B cell (primary cell): Measurements from ENCODE around the gene VPS13D.

ENCODE experiments used
- EZH2 ChIP-seq: IDR thresholded peaks from 2 replicates; pipeline ENCODE4 v1.6.1; 2012; ENCODE audit warnings: borderline replicate concordance, low read depth, mild to moderate bottlenecking, moderate library complexity, low read length; ENCODE audit not compliant: insufficient read depth, poor library complexity, severe bottlenecking
- TF ChIP-seq, protein P1 (sequence below): fragments of 200-600 bp; IDR thresholded peaks from one replicate; pipeline ENCODE4 v1.8.0; 2022; ENCODE audit warnings: antibody characterized with exemption, mild to moderate bottlenecking

DNA sequence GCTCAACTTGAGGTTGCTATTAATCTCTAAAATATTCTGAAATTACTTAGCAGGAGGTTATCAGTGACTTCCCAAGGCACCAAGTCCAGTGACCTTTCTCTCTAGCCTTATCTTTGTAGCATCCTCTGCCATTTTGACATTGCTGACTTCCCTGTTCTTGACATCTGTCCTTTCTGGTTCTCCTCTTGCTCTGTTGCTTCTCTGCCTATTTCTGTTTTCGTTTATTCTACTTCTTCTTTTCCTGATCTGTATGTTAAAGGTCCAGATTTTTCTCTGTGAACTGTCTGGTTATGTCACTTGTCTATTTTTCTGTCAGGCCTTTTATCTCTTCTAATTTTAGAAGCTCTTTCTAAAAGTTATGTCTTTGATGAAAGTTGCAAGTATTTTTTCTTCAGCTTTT lies 178.8 kb downstream of the VPS13D start:
- TF ChIP-seq, protein P1, sequence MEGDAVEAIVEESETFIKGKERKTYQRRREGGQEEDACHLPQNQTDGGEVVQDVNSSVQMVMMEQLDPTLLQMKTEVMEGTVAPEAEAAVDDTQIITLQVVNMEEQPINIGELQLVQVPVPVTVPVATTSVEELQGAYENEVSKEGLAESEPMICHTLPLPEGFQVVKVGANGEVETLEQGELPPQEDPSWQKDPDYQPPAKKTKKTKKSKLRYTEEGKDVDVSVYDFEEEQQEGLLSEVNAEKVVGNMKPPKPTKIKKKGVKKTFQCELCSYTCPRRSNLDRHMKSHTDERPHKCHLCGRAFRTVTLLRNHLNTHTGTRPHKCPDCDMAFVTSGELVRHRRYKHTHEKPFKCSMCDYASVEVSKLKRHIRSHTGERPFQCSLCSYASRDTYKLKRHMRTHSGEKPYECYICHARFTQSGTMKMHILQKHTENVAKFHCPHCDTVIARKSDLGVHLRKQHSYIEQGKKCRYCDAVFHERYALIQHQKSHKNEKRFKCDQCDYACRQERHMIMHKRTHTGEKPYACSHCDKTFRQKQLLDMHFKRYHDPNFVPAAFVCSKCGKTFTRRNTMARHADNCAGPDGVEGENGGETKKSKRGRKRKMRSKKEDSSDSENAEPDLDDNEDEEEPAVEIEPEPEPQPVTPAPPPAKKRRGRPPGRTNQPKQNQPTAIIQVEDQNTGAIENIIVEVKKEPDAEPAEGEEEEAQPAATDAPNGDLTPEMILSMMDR = no peak
- TF ChIP-seq EZH2 = no peak
